NCI-H2107 treated with DMSO at 0.1 percent for 48 hours (cell line): Measurements from ENCODE around the gene LTBP4.

Experiments
- DNase-seq: peaks from one replicate; lab custom pipeline; 2025; ENCODE audit not compliant: unreplicated experiment; lab: John Stamatoyannopoulos, UW

Gene LTBP4

GRCh38 chr19:40609561-40610395 is 8.6 kb downstream of the LTBP4 start:
- DNase-seq: no peak

- DNase-seq: no peak
Observed at GRCh38 chr19:40610396-40611064, 9.4 kb downstream of the LTBP4 start.

GRCh38 chr19:40611096-40611495 is 9.9 kb downstream of the LTBP4 start:
- DNase-seq: no peak

- no peak for DNase-seq
Observed at GRCh38 chr19:40611900-40612698, 10.9 kb downstream of the LTBP4 start.

- DNase-seq: no peak
Observed at GRCh38 chr19:40612831-40613689, 11.9 kb downstream of the LTBP4 start.

GRCh38 chr19:40613690-40614621 is 12.8 kb downstream of the LTBP4 start:
- DNase-seq: peak; percentile 4

- no peak for DNase-seq
Observed at GRCh38 chr19:40614622-40615411, 13.6 kb downstream of the LTBP4 start.

- DNase-seq: no peak
Observed at GRCh38 chr19:40616178-40616577, 15.0 kb downstream of the LTBP4 start.

- no peak for DNase-seq
Observed at GRCh38 chr19:40616941-40617340, 15.8 kb downstream of the LTBP4 start.

- no peak for DNase-seq
Observed at GRCh38 chr19:40617961-40618360, 16.8 kb downstream of the LTBP4 start.

GRCh38 chr19:40619333-40620160 is 18.4 kb downstream of the LTBP4 start:
- no peak for DNase-seq

- no peak for DNase-seq
Observed at GRCh38 chr19:40620161-40620485, 19.0 kb downstream of the LTBP4 start.

GRCh38 chr19:40621283-40621682 is 20.1 kb downstream of the LTBP4 start:
- no peak for DNase-seq

- DNase-seq: no peak
Observed at GRCh38 chr19:40621966-40622772, 21.0 kb downstream of the LTBP4 start.

GRCh38 chr19:40622773-40623075 is 21.6 kb downstream of the LTBP4 start:
- no peak for DNase-seq

GRCh38 chr19:40623403-40624251 is 22.5 kb downstream of the LTBP4 start:
- DNase-seq: peak; percentile 50
